Neuron (in vitro differentiated cells): Measurements from ENCODE around the gene FAM120B.
"Not testable (repeated sequence)": the region's sequence is repeated elsewhere in the genome, so short reads cannot be mapped to it uniquely, and the experiment has no call there.

Experiments
- H2AFZ ChIP-seq: one replicate; pipeline ENCODE4 v1.6.1; 2013; ENCODE audit warnings: low read depth, mild to moderate bottlenecking, inconsistent platforms, low read length, moderate library complexity
- H3K27me3 ChIP-seq: one replicate; pipeline ENCODE4 v1.6.1; 2013; ENCODE audit warnings: low read length; ENCODE audit not compliant: insufficient read depth
- H3K36me3 ChIP-seq: one replicate; pipeline ENCODE4 v1.6.1; 2013; ENCODE audit warnings: low read length; ENCODE audit not compliant: insufficient read depth
- H3K4me1 ChIP-seq: one replicate; pipeline ENCODE4 v1.6.1; 2013; ENCODE audit warnings: low read length; ENCODE audit not compliant: insufficient read depth
- H3K4me3 ChIP-seq: 2 replicates; pipeline ENCODE4 v1.5.1; 2013; ENCODE audit warnings: mild to moderate bottlenecking, low read length, moderate library complexity
- H3K9me3 ChIP-seq: one replicate; pipeline ENCODE4 v1.6.1; 2013; ENCODE audit warnings: low read length

Gene FAM120B

GRCh38 chr6:170383466-170384035, 77.0 kb downstream of the FAM120B start:
- no peak overlapping the region for H2AFZ ChIP-seq
- no peaks in the 10 kb centered on the region for H3K27me3 ChIP-seq
- no peak overlapping the region for H3K4me3 ChIP-seq
- peaks cover 7% of the 10 kb centered on the region for H3K36me3 ChIP-seq
- H3K9me3 ChIP-seq: peaks cover 1% of the 10 kb centered on the region
- peaks cover 20% of the 10 kb centered on the region for H3K4me1 ChIP-seq

- peaks cover 23% of the 10 kb centered on the region for H3K36me3 ChIP-seq
- H3K9me3 ChIP-seq: no peaks in the 10 kb centered on the region
- H3K27me3 ChIP-seq: no peaks in the 10 kb centered on the region
- H3K4me1 ChIP-seq: peaks cover 20% of the 10 kb centered on the region
- no peak overlapping the region for H2AFZ ChIP-seq
- no peak overlapping the region for H3K4me3 ChIP-seq
Observed at GRCh38 chr6:170385506-170385905, 78.9 kb downstream of the FAM120B start.

GRCh38 chr6:170388113-170388512, 81.6 kb downstream of the FAM120B start:
- Histone ChIP-seq H3K4me3 (no peak overlapping the region), H2AFZ (no peak overlapping the region), H3K4me1 (peaks cover 20% of the 10 kb centered on the region), H3K27me3 (no peaks in the 10 kb centered on the region), H3K9me3 (no peaks in the 10 kb centered on the region), H3K36me3 (peaks cover 35% of the 10 kb centered on the region)

GRCh38 chr6:170393033-170393432, 86.5 kb downstream of the FAM120B start:
- H3K27me3 ChIP-seq: no peaks in the 10 kb centered on the region
- no peak overlapping the region for H2AFZ ChIP-seq
- H3K36me3 ChIP-seq: peaks cover 78% of the 10 kb centered on the region
- no peaks in the 10 kb centered on the region for H3K4me1 ChIP-seq
- peaks cover 3% of the 10 kb centered on the region for H3K9me3 ChIP-seq
- H3K4me3 ChIP-seq: no peak overlapping the region

GRCh38 chr6:170393807-170394399, 87.3 kb downstream of the FAM120B start:
- H3K4me1 ChIP-seq: no peaks in the 10 kb centered on the region
- peaks cover 3% of the 10 kb centered on the region for H3K9me3 ChIP-seq
- H3K27me3 ChIP-seq: no peaks in the 10 kb centered on the region
- H2AFZ ChIP-seq: no peak overlapping the region
- no peak overlapping the region for H3K4me3 ChIP-seq
- peaks cover 73% of the 10 kb centered on the region for H3K36me3 ChIP-seq

- no peak overlapping the region for H3K4me3 ChIP-seq
- no peaks in the 10 kb centered on the region for H3K27me3 ChIP-seq
- H3K4me1 ChIP-seq: no peaks in the 10 kb centered on the region
- peaks cover 67% of the 10 kb centered on the region for H3K36me3 ChIP-seq
- H3K9me3 ChIP-seq: peaks cover 3% of the 10 kb centered on the region
- no peak overlapping the region for H2AFZ ChIP-seq
Observed at GRCh38 chr6:170394980-170395379, 88.4 kb downstream of the FAM120B start.

GRCh38 chr6:170398743-170399369, 92.3 kb downstream of the FAM120B start:
- not testable (repeated sequence) for H3K27me3 ChIP-seq, H3K4me3 ChIP-seq, H3K9me3 ChIP-seq, H2AFZ ChIP-seq
- peaks cover 54% of the 10 kb centered on the region for H3K36me3 ChIP-seq
- H3K4me1 ChIP-seq: peaks cover 21% of the 10 kb centered on the region

- not testable (repeated sequence) for H3K4me3 ChIP-seq, H2AFZ ChIP-seq, H3K27me3 ChIP-seq, H3K9me3 ChIP-seq
- Histone ChIP-seq H3K36me3 (peaks cover 52% of the 10 kb centered on the region), H3K4me1 (peaks cover 30% of the 10 kb centered on the region)
Observed at GRCh38 chr6:170399955-170400558, 93.5 kb downstream of the FAM120B start.

- Histone ChIP-seq H3K27me3 (no peaks in the 10 kb centered on the region), H3K4me1 (peaks cover 30% of the 10 kb centered on the region), H3K36me3 (peaks cover 51% of the 10 kb centered on the region), H2AFZ (no peak overlapping the region), H3K9me3 (peaks cover 4% of the 10 kb centered on the region), H3K4me3 (no peak overlapping the region)
Observed at GRCh38 chr6:170402318-170403040, 95.9 kb downstream of the FAM120B start.

GRCh38 chr6:170403451-170403850, 96.9 kb downstream of the FAM120B start:
- peaks cover 30% of the 10 kb centered on the region for H3K4me1 ChIP-seq
- peaks cover 50% of the 10 kb centered on the region for H3K36me3 ChIP-seq
- H3K4me3 ChIP-seq: no peak overlapping the region
- peaks cover 4% of the 10 kb centered on the region for H3K9me3 ChIP-seq
- no peaks in the 10 kb centered on the region for H3K27me3 ChIP-seq
- H2AFZ ChIP-seq: no peak overlapping the region

GRCh38 chr6:170404036-170404435, 97.5 kb downstream of the FAM120B start:
- Histone ChIP-seq H3K9me3 (peaks cover 4% of the 10 kb centered on the region), H3K36me3 (peaks cover 47% of the 10 kb centered on the region), H3K27me3 (no peaks in the 10 kb centered on the region)

GRCh38 chr6:170404697-170405096, 98.1 kb downstream of the FAM120B start:
- Histone ChIP-seq H3K9me3 (peaks cover 4% of the 10 kb centered on the region), H3K4me1 (peaks cover 30% of the 10 kb centered on the region), H3K4me3 (no peak overlapping the region), H3K27me3 (no peaks in the 10 kb centered on the region), H2AFZ (no peak overlapping the region), H3K36me3 (peaks cover 46% of the 10 kb centered on the region)

More at GRCh38 chr6:170404036-170404435, 97.5 kb downstream of the FAM120B start:
- Histone ChIP-seq H2AFZ (no peak overlapping the region), H3K4me3 (no peak overlapping the region), H3K4me1 (peaks cover 30% of the 10 kb centered on the region)
